ENCODE data around the gene TRIM44. TPM values are rescaled to one million over a fixed set of nuclear protein-coding genes. Genes with fewer than 3 reads are reported as not detected.

Gene TRIM44
- total and polyA plus RNA-seq, 2 donors (not counting 3 experiments of a cell fraction or from before 2014, with no cell fraction given), result 31.7 to 72.0 TPM

- no peaks in the 10 kb centered on the region for H4K20me1 ChIP-seq (replicated peaks; ENCODE audit: control insufficient read depth, extremely low read depth, insufficient read depth, low read length)
- CTCF ChIA-PET, result interaction anchor here (0.5 to 2.1 kb wide), 10 partner anchors 10 to 831 kb away, joined by 3 to 20 read pairs (median 4); partner anchors contain the start of gene FJX1
- FAIRE-seq, result peak; percentile 21
- TF ChIP-seq FOS (IDR thresholded peaks at IDR 0.05; ENCODE audit: borderline replicate concordance, insufficient read depth, low read length), result peak; percentile 4
- no peak for TF ChIP-seq POLR2AphosphoS5 (IDR thresholded peaks at IDR 0.05; ENCODE audit: insufficient read depth, low read depth, low read length)
- peak overlapping the region; percentile 80 for H3K4me2 ChIP-seq (ENCODE audit: insufficient read depth, low read length)
- TSS peak; percentile 73 for BruUV-seq (replicated peaks)
- H3K9me3 ChIP-seq (replicated peaks; ENCODE audit: control insufficient read depth, insufficient read depth, low read length), result no peaks in the 10 kb centered on the region
- peaks cover 29% of the 10 kb centered on the region for H3K4me1 ChIP-seq (ENCODE audit: control insufficient read depth, extremely low read depth, insufficient read depth, low read length)
- no peaks in the 10 kb centered on the region for H3K9me1 ChIP-seq (replicated peaks; ENCODE audit: control insufficient read depth, extremely low read depth, insufficient read depth, low read length)
- peak overlapping the region; percentile 67 for H3K27ac ChIP-seq (ENCODE audit: insufficient read depth, low read depth, low read length)
- intact Hi-C loops (cut with micrococcal nuclease), result loop anchor here (1.0 to 2.0 kb wide), 6 partner anchors 21 to 160 kb away; partner anchors contain the start of gene FJX1
- H3K9ac ChIP-seq (replicated peaks; ENCODE audit: extremely low read depth, insufficient read depth, low read length), result peak overlapping the region; percentile 77
- dilution Hi-C loops (cut with MboI; ENCODE audit: extremely low pct_ligation_motif_present, low sequenced_read_pairs), result no loop called here
- DNase-seq (ENCODE audit: low read depth, low spot score), result no peak
- POLR2A ChIA-PET, result interaction anchor here (1.4 kb wide), 1 partner anchor 43 kb away, joined by 3 read pairs; no protein-coding TSS in a partner anchor
- H3K79me2 ChIP-seq (ENCODE audit: control insufficient read depth, insufficient read depth, low read length), result peaks cover 28% of the 10 kb centered on the region
- no peaks in the 10 kb centered on the region for H3K27me3 ChIP-seq (ENCODE audit: control insufficient read depth in 2 of 2, insufficient read depth in 2 of 2, low read length in 2 of 2)
- peak overlapping the region; percentile 47 to 59 (median 59) for H3K4me3 ChIP-seq (replicated peaks in 1 of 3; ENCODE audit: insufficient read depth in 1 of 3, low read depth in 1 of 3, low read length in 3 of 3)
- no peaks in the 10 kb centered on the region for H3K36me3 ChIP-seq (ENCODE audit: control insufficient read depth in 2 of 2, extremely low read depth in 1 of 2, insufficient read depth in 2 of 2, low read length in 2 of 2)
- H2AFZ ChIP-seq (ENCODE audit: low read depth, low read length), result peak overlapping the region; percentile 93
These were observed 420 bp upstream of the TRIM44 start for GRCh38 chr11:35662061-35662648.

GRCh38 chr11:35663408-35663702, 780 bp downstream of the TRIM44 start:
- intact Hi-C loops (cut with micrococcal nuclease) (loop anchor here (2.0 kb wide), 3 partner anchors 33 to 133 kb away; no protein-coding TSS in a partner anchor), dilution Hi-C loops (cut with MboI; ENCODE audit: extremely low pct_ligation_motif_present, low sequenced_read_pairs) (no loop called here)
- TF ChIP-seq POLR2AphosphoS5 (IDR thresholded peaks at IDR 0.05; ENCODE audit: insufficient read depth, low read depth, low read length), result no peak
- no peak for TF ChIP-seq POLR2A (IDR thresholded peaks at IDR 0.05; ENCODE audit: low read depth, low read length)
- TF ChIP-seq CTCF (IDR thresholded peaks at IDR 0.05; ENCODE audit: extremely low read depth in 1 of 2, insufficient read depth in 1 of 2, low read depth in 1 of 2, low read length in 2 of 2), result no peak
- no peak for TF ChIP-seq JUN (IDR thresholded peaks at IDR 0.05; ENCODE audit: borderline replicate concordance, insufficient read depth, insufficient read length, low read depth)
- TF ChIP-seq EZH2 (IDR thresholded peaks at IDR 0.05; ENCODE audit: borderline replicate concordance, low read depth, low read length, severe bottlenecking), result no peak
- TF ChIP-seq MAX (IDR thresholded peaks at IDR 0.05; ENCODE audit: insufficient read depth, insufficient read length), result no peak
- TF ChIP-seq GATA2 (IDR thresholded peaks at IDR 0.05; ENCODE audit: insufficient read depth, insufficient read length, low read depth, low read length), result no peak
- no peak for TF ChIP-seq FOS (IDR thresholded peaks at IDR 0.05; ENCODE audit: borderline replicate concordance, insufficient read depth, low read length)
- no peak for TF ChIP-seq MYC (IDR thresholded peaks at IDR 0.05; ENCODE audit: low read depth, low read length)
- Histone ChIP-seq H3K4me2 (ENCODE audit: insufficient read depth, low read length) (peak overlapping the region; percentile 80), H3K27ac (ENCODE audit: insufficient read depth, low read depth, low read length) (peak overlapping the region; percentile 67), H3K9ac (replicated peaks; ENCODE audit: extremely low read depth, insufficient read depth, low read length) (no peak overlapping the region), H3K79me2 (ENCODE audit: control insufficient read depth, insufficient read depth, low read length) (peaks cover 40% of the 10 kb centered on the region), H3K36me3 (ENCODE audit: control insufficient read depth in 2 of 2, extremely low read depth in 1 of 2, insufficient read depth in 2 of 2, low read length in 2 of 2) (peaks cover 0 to 3% of the 10 kb centered on the region in 2 experiments), H2AFZ (ENCODE audit: low read depth, low read length) (peak overlapping the region; percentile 7), H3K9me1 (replicated peaks; ENCODE audit: control insufficient read depth, extremely low read depth, insufficient read depth, low read length) (no peaks in the 10 kb centered on the region), H4K20me1 (replicated peaks; ENCODE audit: control insufficient read depth, extremely low read depth, insufficient read depth, low read length) (no peaks in the 10 kb centered on the region), H3K4me1 (ENCODE audit: control insufficient read depth, extremely low read depth, insufficient read depth, low read length) (peaks cover 29% of the 10 kb centered on the region), H3K9me3 (replicated peaks; ENCODE audit: control insufficient read depth, insufficient read depth, low read length) (no peaks in the 10 kb centered on the region), H3K27me3 (ENCODE audit: control insufficient read depth in 2 of 2, insufficient read depth in 2 of 2, low read length in 2 of 2) (no peaks in the 10 kb centered on the region), H3K4me3 (replicated peaks in 1 of 3; ENCODE audit: insufficient read depth in 1 of 3, low read depth in 1 of 3, low read length in 3 of 3) (peak overlapping the region in 2 of 3 experiments; percentile 47 to 59)
- POLR2A ChIA-PET, result no interaction called here
- BruUV-seq (replicated peaks), result no TSS peak
- no peak for DNase-seq (ENCODE audit: low read depth, low spot score)
- no peak for FAIRE-seq
- CTCF ChIA-PET, result interaction anchor here (1.0 to 1.3 kb wide), 2 partner anchors 44 to 603 kb away, joined by 3 to 6 read pairs; no protein-coding TSS in a partner anchor
